COLO829 (cell line): ENCODE measurements around the gene IFNAR2.

Experiments
- DNase-seq: peaks from one replicate; pipeline ENCODE4 v3.0.0; 2012; ENCODE audit warnings: low spot score

The IFNAR2 gene

DNA sequence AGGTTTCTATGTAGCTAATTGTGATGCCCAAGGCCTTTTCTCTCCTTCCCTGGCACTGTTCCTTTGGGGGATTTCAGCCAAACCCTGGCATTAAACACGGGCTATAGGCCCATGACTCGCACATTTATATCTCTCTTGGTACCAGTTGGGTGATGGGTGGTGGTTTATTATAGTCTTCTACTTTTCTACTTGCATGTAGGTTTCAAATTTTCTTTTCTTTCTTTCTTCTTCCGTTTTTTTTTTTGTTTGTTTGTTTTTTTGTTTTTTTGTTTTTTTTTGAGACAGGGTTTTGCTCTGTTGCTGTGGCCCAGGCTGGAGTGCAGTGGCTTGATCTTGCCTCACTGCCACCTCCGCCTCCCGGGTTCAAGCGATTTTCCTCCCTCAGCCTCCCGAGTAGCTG, 37.5 kb downstream of the IFNAR2 start:
- no peak for DNase-seq

DNA sequence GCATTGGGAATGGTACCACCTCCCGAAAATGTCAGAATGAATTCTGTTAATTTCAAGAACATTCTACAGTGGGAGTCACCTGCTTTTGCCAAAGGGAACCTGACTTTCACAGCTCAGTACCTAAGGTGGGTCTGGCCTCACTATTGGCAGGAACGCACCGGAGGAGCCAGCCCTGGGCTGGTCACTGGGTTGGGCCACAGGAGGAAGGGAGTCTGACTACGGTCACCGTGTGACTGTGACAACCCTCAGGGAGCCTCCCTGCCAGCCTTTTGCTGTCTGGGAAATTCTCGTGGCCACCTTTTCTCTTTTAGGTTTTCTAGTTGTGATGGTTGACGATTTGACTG, 38.6 kb downstream of the IFNAR2 start:
- DNase-seq: no peak

DNA sequence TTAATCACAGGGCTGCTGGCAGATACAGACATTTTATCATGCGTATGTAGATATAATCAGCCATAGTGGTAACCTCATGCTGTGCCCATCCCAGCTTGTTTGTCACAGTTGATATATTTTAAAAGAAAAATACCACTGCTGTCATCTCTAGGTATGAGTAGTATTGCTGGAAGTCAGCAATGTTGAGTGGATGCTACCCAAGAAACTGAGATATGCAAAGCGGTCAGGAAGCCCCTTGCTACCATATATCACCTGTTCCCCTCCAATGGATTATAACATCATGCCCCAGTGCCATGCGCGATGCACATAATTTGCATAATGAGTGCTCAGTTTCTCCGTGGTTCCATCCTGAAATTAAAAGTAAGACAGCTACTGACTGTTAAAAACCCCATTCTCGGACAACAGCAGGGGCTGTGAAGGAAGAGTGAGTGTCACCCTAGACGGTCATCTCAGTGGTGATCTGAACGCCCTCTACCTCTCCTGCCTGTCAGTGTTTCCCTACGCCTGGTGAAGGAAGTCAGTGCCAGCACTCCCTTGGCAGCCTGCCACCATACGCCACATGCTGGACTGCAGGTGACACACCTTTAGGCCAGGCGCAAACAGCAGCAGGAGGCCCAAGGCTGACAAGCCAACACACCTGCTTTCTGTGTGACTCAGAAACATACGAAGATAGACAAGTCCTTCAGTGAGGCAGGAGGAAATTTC, 39.2 kb downstream of the IFNAR2 start:
- DNase-seq: no peak

DNA sequence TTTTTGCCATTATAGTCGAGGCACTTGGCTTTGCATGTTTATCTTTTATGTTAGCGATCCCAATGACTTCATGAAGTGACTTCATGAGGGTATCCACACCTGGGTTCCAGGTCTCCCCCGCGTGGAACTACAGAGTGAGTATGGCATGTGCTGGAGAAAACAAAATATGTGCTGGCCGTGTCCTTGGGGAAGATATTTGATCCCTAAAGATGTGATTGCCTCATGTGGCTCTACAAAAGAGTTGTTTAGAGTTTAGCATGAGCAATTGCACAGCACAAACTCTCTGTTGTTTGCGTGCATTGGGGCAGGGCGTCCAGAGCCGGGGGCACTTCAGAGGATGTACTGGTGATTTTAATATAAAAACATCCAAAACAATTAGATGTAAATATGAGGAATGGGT, 41.2 kb downstream of the IFNAR2 start:
- no peak for DNase-seq

DNA sequence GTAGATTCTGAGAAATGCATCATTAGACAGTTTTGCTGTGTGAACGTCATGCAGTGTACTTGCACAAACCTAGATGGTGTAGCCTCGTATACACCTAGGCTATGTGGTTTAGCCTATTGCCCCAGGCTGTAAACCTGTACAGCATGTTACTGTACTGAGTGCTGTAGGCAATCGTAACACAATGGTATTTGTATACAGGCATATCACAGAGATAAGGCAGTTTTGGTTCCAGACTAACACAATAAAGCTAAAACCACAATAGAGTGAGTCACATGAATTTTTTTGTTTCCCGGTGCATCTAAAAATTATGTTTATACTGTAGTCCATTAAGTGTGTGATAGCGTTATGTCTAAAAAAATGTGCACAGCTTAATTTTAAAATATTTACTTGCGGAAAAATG, 43.3 kb downstream of the IFNAR2 start:
- DNase-seq: no peak

DNA sequence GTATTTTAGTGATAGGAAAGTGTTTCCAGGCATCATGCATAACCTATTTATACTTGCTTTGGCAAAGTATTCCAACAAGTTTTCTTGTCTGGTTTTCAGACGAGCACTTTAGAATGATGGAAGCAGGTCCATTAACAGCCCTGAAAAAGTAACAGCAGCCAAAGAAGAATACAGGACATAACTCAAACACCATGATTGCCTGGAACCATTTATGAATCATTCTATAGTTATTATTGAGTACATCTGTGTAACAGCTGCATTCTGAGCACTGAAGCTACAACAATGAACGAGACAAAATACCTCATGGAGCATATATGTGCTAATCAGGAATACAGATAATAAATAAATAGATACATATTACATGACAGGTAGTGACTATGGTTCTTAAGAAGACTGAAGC, 49.0 kb downstream of the IFNAR2 start:
- no peak for DNase-seq

DNA sequence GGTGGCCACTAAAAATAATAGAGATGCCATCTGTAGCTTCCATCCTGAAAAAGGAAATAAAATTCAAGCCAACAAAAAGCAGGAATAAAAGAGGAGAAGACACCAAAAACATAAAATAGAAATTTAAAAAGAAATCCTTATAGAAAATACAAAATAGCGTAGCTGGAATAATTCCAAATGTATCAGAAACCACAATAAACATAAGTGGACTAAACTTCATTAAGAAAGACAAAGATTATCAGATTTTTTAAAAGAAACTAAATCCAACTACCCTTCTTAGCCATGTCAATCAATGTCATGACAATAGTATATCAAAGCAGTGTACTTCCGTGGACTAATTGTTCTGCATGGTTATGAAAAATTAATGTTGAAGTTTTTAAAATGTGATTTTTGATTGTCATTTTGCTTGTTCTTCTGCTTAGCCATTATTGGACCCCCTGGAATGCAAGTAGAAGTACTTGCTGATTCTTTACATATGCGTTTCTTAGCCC, 49.6 kb downstream of the IFNAR2 start:
- no peak for DNase-seq
